ENCODE results near the gene M1AP.

Gene M1AP

DNA sequence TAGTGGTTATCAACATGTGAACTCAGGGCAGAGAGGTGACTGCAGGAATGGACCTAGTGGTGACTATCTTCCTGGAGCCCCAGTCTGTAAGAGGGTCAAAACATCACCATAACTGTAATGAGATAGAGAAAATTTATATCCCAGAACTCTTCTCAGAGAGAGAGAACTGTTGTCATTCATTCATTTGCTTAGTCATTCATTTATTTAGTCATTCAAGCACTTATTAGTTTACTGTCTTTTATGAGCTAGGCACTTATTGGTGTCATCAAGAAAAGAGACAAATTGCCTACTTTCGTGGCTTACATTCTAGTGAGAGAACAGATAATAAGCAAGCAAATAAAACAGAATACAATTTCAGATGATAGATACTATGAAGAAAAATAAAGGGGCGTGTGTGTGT lies 59.5 kb downstream of the M1AP start:
- no peak for DNase-seq

DNA sequence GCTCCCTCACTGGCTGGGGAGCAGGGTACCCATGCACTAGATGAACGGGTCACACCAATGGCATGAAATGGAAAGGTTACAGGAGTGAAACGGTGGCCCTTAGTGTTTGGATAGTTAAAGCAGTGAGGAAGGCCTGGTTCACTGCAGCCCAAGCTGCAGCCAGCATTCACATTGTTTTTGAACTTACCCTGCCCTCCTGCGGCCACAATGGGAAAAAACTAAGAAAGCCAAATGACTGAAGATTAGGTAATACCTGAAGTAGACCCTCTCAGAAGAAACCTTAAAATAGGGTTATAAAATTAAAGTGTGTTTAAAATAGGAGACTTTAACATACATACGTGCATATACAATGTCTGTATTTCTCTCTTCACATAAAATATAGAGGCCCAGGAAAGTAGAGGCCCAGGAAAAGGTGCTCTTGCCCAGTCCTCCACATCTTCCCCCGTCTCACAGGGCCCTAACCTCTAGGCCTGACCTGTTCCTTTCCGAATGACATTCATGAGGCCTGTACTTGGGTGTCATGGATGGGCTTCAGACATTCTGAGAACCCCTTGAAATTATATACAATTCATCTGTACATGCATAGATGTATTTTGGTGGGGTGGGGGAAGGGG lies 60.4 kb downstream of the M1AP start:
- DNase-seq: peak; percentile 78 to 84 (median 79)

DNA sequence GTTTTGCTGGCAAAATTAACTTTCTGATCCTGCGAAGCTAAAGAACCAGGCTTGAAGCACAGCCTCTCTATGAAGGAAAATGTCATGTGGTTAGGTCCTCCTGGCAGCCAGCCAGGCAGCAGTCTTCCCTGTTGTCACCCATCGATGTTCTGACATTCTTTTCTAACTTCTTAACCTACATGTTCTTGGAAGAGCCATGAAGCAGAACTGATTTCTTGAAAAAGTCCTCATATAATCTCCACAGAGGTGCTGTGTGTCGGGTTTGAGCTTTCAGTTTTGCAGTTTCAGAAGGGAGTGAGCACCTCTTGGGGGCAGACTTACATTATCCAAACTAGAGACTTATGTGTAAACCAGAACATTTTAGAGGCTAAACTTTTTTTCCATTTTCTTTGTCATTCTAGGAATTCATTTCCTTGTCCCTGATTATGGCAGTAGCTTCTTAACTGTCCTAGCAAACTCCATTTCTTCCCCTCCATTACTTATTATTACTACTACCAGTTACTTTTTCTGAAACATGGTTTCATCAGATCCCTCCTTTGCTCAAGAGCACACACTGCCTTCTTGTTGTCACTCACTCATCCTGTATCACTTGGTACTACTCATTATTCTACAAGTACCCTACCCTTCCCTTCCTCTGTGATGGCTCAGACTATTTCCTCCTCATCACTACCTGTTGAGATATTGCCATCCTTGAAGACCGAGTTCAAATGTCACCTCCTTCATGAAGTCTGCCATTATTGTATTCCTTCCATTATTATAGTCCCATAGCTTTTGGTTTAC lies 62.5 kb downstream of the M1AP start:
- DNase-seq: peak in 1 of 3 donors; percentile 54

DNA sequence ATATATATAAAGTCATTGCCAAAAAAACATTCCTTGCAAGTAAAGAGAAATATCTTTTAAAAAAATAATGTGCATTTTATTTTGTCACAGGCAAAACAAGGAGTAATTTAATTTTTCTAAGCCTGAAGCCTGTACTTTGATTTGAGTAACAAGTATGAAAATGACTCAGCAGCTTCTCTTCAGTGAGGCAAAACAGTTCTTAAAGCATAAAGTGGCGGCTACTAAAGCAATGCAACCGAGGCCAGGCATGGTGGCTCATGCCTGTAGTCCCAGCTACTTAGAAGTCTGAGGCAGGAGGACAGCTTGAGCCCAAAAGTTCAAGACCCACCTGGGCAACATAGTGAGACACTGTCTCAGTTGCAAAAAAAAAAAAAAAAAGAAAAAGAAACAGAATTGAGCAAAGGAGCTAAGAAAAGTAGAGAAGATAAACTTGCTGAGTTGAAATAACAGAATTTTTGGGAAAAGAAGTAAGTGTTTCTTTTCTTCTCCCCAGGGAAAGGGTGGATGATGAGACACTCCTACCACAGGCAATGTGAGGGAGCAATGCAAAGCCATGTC lies 64.0 kb downstream of the M1AP start:
- peak in 1 of 3 donors; percentile 32 for DNase-seq

DNA sequence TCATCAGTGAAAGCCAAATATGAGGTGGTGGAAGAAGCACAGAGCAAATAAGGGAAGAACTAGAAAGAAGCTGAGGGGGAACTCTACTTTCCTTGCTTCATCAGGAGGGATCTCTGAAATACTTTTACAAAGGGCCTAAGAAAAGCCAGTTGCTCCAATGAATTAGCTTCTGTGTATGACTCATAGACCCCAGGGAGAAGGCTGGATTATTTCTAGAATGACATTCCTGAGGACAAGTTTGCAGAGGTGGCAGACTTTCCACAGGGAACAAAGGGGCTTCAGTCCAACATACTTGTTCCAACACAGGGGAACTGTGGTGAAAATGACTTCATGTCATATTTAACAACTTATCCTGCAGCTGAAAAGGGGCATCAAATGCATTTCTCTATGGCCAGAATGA lies 64.6 kb downstream of the M1AP start:
- peak in 1 of 3 donors; percentile 25 for DNase-seq

DNA sequence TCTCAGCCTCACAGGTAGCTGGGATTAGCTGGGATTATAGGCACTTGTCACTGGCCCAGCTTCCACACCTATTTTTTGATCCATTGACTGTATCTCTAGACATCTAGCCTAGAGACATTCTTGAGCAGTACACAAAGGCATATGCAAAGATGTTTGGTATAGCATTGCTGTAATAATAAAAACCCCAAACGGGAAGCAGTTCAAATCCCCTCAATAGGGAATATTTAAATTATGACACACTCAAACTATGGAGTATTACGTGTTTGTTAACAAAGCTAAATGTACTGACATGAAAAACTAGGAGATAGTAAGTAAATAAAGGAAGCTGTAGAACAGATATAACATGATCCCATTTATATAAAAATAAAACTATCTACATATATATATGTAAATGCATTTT lies 65.9 kb downstream of the M1AP start:
- peak; percentile 32 to 63 (median 61) for DNase-seq

DNA sequence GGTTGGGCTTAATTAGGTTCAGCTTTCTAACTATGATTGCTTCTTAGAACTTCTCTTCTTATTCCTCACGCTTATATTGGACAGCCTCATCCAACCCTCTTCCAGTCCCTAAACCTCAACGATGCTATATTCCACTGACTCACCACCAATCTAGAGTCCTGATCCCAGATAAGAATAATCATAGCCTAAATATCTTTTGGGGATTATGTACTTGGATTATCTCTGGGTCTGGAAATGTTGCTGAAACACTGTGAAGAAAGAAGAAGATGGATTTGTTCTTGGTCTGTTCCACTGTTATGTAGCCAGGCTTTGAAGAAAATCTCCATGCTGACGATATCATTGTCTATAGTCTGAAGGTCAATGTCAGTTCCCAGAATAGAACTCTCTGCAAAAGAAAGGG lies 66.7 kb downstream of the M1AP start:
- DNase-seq: no peak

DNA sequence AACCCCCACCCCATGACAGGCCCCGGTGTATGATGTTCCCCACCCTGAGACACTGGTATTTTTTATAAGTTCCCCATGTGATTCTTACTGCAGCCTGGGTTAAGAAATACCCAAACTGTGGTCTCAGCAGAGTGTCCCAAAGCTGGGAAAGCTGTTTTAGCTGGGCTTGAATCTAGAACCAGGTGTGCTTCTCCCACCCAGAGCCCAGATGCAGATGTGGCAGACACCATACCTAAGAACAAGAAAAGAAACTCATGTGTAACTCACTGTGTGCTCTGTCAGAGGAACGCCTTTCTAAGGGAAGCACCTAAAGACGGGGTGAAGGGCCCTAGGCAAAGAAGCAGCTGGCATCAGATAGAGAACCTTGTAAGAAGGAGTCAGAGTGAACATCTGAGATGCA lies 69.7 kb downstream of the M1AP start:
- no peak for DNase-seq

DNA sequence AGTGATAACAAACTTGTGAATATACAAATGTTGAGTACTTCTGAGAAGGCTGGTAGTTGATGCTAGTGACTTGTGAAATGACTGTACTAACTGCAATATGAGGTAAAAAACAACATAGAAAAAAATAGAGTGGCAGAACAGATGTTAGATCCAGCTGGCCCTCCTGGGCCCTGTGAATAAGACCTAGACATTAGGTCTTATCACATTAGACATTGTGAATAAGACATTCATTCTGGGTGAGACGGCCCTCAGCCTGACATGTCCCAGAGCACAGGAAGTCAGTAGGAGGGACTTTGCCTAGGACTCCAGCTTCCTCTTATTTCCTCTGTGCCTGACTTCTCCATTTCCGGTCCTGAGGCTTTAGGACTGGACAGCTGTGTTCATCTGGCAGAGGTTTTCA lies 70.7 kb downstream of the M1AP start:
- peak; percentile 79 to 85 (median 82) for DNase-seq

DNA sequence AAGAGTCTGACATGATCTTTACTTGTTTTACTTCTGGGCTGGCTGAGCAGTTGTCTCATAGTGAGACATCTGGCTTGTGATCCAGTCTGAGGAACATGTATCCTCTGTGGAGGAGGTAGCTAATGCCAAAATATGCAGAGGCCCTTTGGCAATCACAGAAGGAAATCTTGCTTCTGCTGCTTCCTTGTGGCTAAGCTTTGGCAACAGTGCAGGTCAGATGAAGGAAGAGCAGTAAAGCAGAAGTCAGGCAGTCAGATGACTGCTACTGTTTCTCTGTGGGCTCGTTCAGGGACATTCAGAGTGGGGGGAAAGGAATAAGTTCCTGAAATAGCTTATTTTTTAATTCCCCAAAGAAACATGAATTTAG lies 71.3 kb downstream of the M1AP start:
- peak; percentile 82 to 88 (median 85) for DNase-seq

DNA sequence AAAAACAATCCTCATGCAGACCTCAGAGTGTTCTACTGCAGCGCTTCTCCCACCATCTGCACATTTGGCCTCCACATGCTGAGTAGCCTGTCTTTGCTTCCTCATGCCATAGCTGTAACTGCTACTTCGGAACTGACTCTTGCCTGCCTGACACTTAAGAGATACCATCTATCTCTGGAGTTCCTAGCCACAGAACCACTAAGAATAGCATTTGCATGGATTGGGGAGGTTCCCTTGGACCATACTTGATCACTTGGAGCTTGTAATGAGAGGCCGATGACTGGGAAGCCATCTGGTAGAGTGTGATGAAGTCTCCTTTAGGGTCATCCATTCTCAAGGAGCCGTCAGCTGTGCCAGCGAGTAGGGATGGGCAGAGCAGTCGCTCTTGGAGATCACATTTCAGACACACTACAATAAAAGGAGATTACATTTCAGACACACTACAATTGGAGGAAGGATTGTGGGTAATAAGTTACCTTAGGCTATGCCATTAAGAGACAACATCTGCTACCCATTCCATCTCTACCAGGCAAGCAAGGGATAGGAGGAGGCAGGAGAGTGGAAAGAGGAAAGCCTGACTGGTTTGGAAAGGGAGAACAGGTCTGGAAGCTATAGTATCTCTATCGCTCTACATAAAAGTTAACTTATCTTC lies 71.8 kb downstream of the M1AP start:
- DNase-seq: no peak

DNA sequence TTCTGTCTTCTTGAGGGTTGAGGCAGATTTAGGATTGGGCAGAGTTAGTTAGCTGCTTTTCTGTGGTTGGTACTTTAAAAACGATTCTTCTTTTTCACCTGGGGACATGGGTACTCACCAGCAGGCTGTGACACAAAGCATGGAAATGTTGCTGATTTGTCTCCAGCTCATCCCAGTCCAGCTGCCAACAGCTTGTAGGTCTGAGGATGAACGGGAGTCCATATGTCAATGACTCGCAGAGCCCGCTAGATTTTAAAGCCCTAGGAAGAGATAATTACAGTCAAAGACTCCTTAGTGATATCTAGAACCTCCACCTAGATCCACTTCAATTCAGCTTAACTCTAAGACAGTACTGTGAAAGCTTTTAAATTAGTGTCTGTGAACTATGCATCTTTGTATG lies 72.8 kb downstream of the M1AP start:
- DNase-seq: no peak

DNA sequence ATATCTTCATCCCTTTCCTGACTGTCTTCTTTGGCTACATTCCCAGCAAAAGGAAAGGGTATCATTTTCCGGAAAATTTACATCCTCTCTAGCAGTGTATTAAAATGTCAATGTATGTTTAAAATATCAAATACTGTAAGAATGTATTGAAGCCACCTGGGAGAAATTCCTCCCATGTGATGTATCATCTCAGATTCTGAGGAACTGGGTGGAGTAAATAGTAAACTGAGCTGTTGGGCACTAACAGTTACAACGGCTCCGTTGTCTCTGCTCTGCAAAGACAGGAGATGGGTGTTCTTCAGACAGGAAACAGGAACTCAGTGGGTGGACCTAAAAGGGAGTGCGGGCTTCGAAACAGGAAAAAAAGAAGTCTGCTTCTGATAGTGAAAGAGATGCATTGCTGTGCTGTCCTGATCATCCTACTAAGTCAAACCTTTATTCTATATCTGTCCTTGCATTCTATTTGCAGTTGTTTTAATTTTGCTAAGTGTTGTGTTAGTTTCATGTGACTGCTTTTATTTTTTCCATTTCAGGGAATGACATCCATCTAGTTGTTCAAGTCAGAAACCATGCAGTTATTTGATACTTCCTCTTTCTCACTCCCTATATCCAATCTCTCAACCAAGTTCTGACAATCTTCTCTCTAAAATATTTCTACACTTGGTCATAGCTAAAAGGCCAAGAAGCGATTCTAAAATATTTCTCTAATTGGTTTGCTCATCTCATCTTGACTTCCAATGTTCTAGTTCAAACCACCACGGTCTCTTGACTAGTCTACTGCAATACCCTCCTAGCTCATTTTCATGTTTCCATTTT lies 74.2 kb downstream of the M1AP start:
- DNase-seq: peak; percentile 67 to 74 (median 71)

DNA sequence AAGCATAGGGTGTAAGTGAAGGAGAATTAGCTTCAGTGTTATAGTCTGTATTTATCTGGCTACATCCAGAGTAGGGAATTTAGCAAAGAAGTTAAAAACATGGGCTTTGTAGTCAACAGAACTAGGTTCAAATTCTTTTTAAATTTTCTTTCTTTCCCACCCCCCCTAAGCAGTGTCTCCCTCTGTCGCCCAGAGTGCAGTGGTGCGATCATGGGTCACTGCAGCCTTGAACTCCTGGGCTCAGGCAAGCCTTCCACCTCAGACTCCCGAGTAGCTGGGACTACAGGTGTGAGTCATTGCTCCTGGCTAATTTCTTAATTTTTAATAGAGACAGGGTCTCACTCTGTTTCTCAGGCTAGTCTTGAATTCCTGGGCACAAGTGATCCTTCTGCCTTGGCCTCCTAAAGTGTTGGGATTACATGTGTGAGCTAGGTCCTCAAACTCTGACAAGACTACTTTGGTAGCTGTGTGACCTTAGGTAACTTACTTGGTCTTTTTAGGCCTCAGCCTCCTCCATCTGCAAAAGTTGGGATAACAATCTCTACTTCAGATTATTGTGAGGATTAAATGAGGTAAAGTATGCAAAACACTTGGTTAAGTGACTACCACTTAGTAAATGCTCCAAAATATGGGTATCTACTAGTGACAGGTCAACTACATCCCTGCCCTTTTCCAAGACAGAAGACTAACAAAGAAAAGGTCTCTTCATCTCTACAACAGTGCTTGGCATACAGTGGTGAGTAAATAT lies 75.8 kb downstream of the M1AP start:
- DNase-seq: no peak

DNA sequence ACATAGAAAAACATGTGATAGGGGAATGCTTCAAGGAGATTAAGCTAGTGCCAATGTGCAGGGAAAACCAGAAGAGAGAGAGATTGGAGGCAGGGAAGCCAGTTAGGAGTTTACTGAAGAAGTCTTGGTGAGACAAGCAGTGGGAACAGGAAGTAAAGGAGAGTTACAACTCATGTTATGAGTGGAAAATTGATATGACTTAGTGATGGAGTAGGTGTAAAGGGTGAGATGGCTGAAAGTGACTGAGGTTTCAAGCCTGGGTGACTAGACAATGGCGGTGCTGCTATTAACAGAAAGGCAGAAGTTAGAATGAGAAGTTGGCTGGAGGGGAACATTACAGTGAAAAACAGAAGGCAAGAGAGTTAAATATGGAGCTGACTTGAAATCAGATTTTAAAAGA lies 77.1 kb downstream of the M1AP start:
- DNase-seq: peak; percentile 52 to 77 (median 70)

DNA sequence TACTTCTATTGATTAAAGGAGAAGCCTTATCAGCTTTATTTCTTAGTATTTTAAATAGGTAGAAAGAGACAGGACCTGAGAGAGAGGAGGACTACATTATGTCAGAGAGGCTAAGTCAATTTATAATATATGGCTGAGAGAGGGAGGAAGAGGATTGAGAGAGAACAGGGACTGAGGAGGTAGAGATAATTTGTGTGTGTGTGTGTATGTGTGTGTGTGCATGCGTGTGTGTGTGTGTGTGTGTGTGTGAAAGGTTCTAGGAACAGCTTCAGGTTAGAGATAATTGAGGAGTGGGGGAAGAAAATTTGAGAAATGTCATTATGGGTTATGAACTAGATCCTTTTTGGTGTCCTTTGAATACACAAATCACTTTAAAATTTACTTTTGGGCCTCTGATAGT lies 78.4 kb downstream of the M1AP start:
- DNase-seq: no peak

DNA sequence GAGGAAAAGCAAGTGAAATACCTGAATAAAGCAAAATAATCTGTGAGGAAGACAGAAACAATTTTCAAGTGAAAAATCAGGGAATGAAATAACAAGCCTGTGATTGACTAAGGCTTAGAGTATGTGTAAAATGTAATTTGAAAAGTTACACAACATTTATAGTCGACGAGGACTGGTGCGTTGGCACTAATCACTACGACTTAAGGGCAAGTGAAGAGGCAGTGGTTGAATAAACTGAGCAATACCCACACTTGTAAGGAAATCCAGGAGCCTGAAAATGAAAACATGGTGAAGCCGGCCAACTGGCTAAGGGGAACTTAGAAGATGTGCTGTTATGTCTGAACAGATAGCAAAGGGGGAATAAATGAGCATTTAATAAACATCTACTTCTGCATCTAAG lies 80.2 kb downstream of the M1AP start:
- DNase-seq: peak in 2 of 3 donors; percentile 24 to 50

DNA sequence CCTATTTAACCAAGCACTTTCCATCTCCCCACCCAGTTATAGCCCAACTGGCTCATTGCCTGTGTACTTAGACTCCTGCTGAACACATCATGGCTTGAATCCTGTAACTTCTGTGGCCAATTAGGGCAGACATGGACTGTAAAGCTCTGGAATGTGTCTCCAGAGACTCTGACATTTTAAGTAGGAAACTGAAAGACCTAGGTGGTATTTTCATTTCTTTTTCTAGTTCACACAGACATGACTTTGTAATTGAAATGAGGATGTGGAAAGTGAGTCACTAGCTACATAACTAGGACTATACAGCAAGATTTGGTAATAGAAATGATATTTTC lies 81.4 kb downstream of the M1AP start:
- peak; percentile 51 to 88 (median 80) for DNase-seq

DNA sequence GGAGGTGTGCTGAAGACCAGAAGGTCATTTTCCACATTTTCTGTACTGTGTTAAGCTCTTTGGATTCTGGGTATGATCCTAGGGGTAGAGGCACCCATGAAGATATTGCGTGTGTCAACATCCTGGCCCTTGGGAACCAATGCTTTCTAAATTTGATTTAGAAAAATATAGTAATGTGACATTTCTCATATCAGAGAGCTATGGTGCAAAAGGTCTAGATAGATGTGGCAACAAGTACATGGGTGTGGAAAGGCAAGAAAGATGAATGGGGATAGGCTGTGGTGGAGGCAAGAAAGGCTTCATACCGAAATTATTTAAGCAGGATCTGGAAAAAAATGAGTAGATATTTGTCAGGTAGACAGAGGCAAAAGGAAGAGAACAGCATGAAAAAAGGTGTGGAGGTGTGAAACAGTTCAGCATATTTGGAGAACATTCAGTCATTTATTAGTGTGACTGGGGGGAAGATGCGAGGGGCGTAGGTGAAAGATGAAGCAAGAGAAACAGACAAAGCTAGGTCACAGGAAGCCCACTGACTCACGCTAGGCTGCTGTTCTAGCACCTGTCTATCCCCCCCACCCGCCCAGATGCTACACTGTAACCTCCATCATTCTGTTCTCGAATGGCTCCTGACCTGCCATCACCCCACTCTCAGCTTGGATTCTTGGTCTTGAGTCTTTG lies 81.9 kb downstream of the M1AP start:
- DNase-seq: no peak

DNA sequence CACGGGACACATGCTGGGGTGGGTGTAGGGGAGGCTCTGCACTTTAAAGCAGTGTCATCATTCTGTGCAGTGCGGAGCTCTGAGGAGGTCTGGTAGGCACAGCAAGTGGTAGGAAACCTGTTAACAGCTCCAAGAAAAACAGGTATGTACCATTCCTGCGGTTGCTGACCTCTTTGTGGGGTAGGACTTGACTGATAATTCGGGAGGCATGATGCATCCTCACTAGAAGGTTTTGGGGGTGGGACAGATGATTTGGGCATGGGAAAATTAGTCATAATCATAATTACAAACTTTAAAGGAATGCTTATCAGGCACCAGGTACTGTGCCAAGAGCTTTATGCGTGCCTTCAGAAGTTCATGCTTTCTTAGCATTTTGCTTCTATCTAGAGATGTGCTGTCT lies 83.9 kb downstream of the M1AP start:
- no peak for DNase-seq

DNA sequence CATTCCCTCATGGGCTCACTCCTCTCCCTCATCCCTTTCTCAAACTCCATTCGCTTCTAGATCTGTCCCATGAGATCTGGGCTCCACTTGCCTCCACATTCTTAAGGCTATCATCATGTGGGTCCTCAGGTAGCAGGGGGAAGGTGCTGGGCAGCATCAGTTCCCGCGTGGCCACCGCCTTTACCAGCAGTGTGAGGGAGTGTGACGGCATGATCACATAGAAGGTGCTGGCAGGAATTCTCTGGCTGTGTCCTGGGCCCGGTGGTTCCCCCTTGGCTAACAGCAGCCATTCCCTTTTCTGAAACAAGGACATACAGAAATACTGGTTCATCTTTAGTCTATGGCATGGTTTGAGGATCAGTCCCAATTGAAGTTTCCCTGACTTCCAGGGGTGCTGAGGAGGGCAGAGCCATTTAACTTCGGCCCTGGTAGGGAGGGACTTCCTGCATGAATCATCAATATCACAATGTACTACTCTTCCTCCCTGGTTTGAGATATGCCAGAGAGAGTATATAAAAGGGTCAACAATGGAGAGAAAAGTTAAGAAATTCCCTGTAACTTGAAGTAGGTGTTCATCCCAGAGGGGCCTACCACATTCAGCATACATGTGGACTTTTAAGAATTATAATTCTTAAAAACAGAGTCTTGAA lies 85.9 kb downstream of the M1AP start:
- no peak for DNase-seq
